Effector CD8-positive, alpha-beta T cell (primary cell): ENCODE results near the gene ARHGEF39.

Experiments
- DNase-seq: peaks from one replicate; lab custom pipeline; 2025; lab: John Stamatoyannopoulos, UW

The ARHGEF39 gene

DNA sequence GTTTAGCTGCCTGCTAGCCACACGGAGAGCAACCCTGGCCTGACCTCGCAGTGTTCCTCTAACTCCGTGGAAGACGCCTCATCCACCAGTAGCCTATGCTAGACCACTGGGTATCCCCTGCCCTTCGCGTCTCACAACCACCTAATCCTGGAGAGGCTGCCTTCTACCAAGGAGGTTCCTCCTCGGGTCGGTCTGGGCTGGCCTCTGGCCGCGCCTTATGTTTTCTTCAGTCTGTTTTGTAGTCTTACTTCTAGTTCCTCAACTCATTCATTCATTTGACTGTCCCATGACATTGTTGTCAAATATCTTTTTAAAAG lies 26.3 kb upstream of the ARHGEF39 start:
- no peak for DNase-seq

DNA sequence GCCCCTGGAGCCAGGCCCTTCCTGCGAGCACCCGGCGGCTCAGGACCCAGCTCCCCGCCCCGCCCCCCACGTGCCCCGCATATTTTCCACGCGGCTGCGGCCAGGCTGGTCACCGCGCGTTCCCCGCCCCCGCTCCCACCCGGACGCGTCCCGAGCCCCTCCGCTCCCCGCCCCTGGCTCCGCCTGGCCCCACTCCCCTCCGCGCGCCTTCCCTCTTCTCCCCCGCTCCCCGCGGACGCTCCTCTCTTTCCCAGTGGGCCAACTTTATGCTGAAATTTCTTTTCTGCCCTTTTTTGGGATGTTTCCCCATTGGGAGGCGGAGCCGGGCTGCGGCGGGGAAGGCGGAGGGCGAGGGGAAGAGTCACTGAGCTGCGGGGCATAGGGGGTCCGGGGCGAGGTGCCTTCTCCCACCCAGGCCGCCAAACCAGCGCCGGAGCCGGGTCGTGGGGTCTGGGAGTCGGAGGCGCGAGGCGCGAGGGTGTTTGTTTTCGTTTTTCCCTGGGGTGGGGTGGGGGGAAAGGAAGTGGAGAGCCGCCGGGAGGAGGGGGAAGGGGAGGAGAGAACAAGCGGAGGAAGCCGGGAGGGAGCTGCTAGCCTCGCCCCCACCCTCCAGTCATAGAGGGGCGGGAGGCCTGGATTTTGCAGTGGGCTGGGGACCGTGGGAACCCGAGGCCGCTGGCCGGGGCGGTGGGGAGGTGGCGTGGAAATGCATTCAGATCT lies 25.8 kb upstream of the ARHGEF39 start:
- DNase-seq: peak; percentile 14

GRCh38 chr9:35690294-35690613 lies 25.3 kb upstream of the ARHGEF39 start:
- DNase-seq: no peak

GRCh38 chr9:35689542-35690293 lies 24.7 kb upstream of the ARHGEF39 start, which contains the start of gene TPM2:
Gene TPM2 (minus strand): TSS chr9:35689925. CDS start chr9:35689817, 108 bp downstream.
- DNase-seq: no peak

DNA sequence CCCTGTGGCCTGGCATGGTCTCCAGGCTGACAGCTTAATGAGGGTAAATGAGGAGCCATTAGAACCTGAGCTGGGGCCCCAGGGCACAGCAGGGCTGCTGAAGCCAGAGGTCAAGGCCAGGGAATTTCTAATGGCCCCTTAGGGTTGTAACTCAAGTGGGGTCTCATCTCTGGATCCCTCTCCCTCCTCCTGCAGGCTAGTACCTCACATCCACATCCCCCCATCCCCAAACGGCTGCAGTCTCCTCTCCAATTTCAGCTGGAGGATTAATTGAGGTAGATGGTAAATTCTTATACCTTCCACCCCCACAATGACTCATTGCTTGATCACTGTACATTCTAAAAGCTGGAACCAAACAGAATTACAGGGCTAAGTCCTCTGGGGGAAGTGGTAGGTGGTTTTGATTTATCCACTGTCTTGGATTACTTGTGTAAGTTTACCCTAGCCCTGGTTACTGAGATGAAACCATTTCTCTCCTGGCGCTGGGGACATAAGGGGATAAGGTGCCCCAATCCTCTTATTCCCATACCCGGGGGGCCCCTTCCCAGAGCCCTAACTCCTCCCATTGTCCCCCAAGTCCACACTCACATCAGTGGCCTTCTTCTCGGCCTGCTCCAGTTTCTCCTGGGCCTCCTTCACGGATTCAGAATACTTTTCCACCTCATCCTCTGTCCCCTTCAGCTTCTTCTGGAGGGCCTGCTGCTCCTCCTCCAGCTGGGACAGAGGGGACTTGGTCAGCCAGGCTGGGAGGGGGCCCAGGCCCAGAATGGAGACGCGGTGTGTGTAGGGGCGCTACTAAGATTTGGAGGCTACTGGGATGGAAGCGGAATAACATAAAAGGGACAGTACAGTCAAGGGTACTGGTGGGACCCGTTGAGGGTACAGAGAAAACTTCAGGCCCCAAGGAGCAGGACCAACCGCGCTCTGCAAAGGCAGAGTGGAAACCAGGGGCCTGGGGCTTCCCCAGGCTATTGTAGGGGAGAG lies 23.9 kb upstream of the ARHGEF39 start:
- DNase-seq: no peak

DNA sequence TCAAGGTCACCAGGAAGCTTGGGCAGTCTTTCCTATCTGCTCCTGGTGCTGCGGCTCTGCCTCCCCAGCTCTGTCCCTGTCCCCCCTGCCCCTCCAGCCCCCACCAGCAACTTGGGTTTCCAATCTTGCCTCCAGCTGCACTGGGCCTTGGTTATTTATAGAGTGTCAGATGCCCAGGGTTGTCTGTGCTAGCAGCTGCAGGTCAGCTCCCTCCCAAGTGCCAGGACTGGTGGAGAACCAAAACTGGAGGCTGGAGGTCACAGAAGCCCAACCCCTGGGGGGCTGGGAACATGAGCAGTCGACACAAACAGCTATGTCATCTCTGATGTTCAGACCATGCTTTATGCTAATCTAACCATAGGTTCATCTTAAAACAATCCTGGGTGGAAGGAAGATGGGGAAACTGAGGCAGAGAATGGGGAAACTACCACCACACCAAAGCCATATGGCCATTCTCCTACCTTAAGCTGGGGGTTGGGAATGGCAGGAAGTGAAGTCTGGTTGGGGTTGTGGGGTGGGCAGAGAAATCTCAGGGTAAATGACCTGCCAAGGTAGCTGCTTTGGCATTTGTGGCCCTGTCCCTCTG lies 23.1 kb upstream of the ARHGEF39 start:
- no peak for DNase-seq

- no peak for DNase-seq
Measured at GRCh38 chr9:35687306-35687705, 22.3 kb upstream of the ARHGEF39 start.

DNA sequence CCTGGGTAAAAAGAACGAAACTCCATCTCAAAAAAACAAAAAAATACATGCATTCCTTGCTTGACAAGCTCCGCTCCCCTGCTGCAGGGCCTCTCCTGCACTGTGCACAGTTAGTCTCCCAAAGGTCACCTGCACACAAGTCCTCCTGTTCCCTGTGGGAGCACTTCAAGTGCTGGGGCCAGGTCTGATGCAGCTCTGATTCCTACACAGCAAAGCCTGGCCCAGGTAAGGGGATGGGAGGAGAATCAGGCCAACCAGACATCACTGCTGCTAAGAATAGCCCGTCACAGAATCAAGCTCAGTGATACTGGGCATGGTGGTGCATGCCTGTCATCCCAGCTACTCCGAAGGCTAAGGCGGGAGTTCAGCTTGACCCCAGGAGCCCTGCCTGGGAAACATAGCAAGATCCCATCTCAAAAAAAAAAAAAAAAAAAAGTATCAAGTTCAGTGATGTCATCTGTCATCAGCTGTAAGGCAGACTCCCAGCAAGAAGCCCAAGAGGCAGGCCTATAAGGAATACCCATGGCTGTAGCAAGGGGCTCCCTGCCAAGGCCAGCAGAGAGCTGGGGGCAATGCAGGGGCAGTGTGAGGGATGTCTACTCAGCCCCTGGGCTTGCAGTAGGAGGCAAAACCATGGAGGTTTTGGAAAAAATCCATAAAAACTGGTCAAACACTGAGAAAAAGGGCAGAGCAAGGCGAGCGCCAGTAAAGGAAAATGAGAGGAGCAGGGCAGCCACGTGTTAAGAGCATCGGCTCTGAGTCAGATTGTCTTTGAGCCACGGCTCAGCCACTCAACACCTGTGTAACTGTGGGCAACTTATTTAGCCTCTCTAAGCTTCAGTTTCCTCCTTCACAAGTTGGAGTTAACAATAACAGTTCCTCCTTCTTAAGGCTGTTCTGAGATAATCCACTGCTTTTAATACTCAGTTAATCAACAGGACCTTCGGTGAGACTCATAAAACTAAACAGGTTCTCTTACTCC lies 21.5 kb upstream of the ARHGEF39 start:
- no peak for DNase-seq

- no peak for DNase-seq
Measured at GRCh38 chr9:35685506-35685905, 20.5 kb upstream of the ARHGEF39 start.

- no peak for DNase-seq
Measured at GRCh38 chr9:35684921-35685320, 19.9 kb upstream of the ARHGEF39 start.

DNA sequence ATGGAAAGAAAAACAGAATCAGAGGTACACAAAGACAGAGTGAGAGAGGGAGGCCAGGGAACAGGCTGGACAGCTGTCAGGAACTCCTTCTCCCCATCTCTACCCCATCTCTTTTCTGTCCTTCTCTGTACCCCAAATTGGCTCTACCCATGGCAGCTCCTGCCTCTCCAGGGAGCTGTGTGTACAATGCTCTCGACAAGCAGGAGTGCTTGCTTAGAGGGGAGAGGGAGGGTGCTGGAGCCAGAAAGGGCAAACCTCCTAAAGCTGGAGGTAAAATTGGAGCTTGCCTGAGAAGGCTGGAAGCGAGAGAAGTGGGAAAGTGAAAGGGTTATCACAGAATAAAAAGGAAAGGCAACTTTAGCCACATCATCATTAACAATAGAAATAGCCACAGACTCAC lies 18.3 kb upstream of the ARHGEF39 start:
- DNase-seq: no peak

DNA sequence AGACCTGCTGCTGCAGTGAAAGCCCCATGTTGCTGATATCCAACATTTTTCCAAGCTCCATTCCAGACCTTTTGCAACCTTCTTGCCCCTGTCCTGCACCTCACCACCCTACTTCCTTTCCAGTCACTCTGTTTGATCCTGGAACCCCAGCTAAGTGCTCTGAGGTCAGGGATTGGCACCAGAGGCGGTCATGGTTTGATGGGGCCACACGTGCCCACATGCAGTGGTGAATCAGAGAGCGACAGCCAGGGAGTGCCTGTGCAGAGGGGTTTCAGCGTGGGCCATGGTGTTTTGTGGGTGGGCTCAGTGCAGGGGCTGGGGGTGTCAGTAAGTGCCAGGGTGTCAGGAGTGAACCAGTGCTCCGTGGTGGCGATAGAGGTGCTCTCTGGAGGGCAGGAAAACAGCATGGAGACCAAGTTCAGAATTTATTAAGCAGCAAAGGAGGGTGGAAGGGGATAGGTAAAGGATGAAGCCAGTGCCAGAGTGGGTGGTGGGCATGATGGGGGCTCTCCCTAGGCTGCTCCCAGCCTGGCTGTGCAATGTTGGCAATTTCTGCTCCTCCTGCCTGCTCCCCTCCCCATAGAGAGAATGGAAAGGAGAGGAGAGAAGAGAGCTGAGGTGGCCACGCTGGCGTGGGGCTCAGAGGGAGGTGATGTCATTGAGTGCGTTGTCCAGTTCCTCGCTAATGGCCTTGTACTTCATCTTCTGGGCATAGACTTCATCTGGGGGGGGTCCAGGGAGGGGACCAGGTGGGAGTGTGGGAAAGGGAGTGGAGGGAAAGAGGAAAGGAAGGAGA lies 17.7 kb upstream of the ARHGEF39 start:
- DNase-seq: no peak

DNA sequence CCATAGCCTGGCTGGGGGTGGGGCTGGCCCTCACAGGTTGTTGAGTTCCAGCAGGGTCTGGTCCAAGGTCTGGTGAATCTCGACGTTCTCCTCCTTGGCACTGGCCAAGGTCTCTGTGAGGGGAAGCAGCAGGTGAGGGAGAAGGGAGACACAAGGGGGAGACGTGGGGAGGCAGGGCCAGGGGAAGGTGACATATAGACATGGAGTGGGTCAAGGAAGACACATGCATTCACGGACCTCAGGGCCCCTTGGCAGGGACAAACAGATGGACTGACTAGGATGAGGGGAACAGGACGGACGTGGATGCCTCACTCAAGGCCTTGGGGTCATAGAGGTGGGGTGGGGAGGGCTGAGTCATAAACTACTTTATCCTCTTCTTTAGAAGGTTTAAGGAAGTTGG lies 17.1 kb upstream of the ARHGEF39 start:
- DNase-seq: no peak

- no peak for DNase-seq
Measured at GRCh38 chr9:35681341-35682002, 16.5 kb upstream of the ARHGEF39 start.

DNA sequence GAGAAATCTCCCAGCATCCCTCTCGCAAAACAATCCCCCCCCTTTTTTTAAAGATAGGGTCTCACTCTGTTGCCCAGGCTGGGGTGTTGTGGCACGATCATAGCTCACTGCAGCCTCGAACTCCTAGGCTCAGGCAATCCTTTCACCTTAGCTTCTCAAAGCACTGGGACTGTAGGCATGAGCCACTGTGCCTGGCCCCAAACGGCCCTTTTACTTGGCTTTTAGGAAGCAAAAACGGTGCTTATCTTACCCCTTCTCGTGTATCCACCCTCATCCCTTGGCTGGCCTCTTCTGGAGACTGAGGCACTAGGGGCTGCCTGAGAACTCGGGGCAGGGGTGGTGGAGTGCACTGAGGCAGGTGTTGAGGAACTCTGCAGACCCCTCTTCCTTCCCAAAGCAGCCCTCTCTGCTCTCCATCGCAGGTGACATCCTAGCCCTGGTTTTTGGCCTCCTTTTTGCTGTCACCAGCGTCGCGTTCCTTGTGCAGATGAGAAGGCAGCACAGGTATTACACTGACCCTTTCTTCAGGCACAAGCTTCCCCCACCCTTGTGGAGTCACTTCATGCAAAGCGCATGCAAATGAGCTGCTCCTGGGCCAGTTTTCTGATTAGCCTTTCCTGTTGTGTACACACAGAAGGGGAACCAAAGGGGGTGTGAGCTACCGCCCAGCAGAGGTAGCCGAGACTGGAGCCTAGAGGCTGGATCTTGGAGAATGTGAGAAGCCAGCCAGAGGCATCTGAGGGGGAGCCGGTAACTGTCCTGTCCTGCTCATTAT lies 15.5 kb upstream of the ARHGEF39 start:
- no peak for DNase-seq

DNA sequence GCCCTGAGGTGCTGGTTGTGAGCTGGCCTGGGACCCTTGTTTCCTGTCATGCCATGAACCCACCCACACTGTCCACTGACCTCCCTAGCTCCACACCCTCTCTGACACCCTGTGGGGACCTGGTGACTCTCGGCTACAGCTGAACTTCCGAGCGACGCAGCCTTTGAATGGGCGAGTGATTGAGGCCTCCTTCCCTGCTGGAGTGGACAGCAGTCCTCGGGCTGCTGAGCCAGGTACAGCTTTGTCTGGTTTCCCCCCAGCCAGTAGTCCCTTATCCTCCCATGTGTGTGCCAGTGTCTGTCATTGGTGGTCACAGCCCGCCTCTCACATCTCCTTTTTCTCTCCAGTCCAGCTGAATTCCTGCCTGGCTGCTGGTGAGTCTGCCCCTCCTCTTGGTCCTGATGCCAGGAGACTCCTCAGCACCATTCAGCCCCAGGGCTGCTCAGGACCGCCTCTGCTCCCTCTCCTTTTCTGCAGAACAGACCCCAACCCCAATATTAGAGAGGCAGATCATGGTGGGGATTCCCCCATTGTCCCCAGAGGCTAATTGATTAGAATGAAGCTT lies 14.9 kb upstream of the ARHGEF39 start:
- DNase-seq: no peak

DNA sequence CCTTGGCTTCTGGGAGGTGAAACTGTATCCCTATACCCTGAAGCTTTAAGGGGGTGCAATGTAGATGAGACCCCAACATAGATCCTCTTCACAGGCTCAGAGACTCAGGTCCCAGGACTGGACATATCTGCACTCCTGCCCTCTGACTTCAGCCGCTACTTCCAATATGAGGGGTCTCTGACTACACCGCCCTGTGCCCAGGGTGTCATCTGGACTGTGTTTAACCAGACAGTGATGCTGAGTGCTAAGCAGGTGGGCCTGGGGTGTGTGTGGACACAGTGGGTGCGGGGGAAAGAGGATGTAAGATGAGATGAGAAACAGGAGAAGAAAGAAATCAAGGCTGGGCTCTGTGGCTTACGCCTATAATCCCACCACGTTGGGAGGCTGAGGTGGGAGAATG lies 14.1 kb upstream of the ARHGEF39 start:
- no peak for DNase-seq

- peak; percentile 53 for DNase-seq
Measured at GRCh38 chr9:35675732-35676392, 10.9 kb upstream of the ARHGEF39 start.
